ENCODE data around the gene TMEFF2. TPM values are rescaled to one million over a fixed set of nuclear protein-coding genes. Genes with fewer than 3 reads are reported as not detected.

TMEFF2 gene
- total RNA-seq, 4 donors from 2014 or later = 0.20 TPM; not detected in 3

- H3K27me3 ChIP-seq = no peaks in the 10 kb centered on the region
- no peak overlapping the region for H3K27ac ChIP-seq
- ATAC-seq = no peak
- TF ChIP-seq POLR2A (IDR thresholded peaks at IDR 0.05) (no peak), CTCF (IDR thresholded peaks at IDR 0.05 in 4 of 5, conservative IDR thresholded peaks at IDR 0.05 in 1 of 5) (no peak)
- no peaks in the 10 kb centered on the region for H3K9me3 ChIP-seq
- DNase-seq = no peak
- in situ Hi-C loops (cut with MboI; ENCODE audit: low sequenced_read_pairs in 4 of 4) = no loop called here
- H3K4me3 ChIP-seq = no peak overlapping the region
- intact Hi-C loops (cut with DNase I; ENCODE audit: low total_unique reads) = no loop called here
- no peaks in the 10 kb centered on the region for H3K36me3 ChIP-seq
- H3K4me1 ChIP-seq = no peaks in the 10 kb centered on the region
These were observed 20.6 kb upstream of the TMEFF2 start for GRCh38 chr2:192215096-192215877.

- TF ChIP-seq CTCF (IDR thresholded peaks at IDR 0.05 in 4 of 5, conservative IDR thresholded peaks at IDR 0.05 in 1 of 5) = no peak
- TF ChIP-seq POLR2A (IDR thresholded peaks at IDR 0.05) = no peak
- intact Hi-C loops (cut with DNase I; ENCODE audit: low total_unique reads) (no loop called here), in situ Hi-C loops (cut with MboI; ENCODE audit: low sequenced_read_pairs in 4 of 4) (no loop called here)
- DNase-seq (no peak), ATAC-seq (no peak)
- Histone ChIP-seq H3K27me3 (no peaks in the 10 kb centered on the region), H3K36me3 (no peaks in the 10 kb centered on the region), H3K4me1 (no peaks in the 10 kb centered on the region), H3K27ac (no peak overlapping the region), H3K4me3 (no peak overlapping the region), H3K9me3 (no peaks in the 10 kb centered on the region)
These were observed 14.1 kb upstream of the TMEFF2 start for GRCh38 chr2:192208848-192209247.

- no peaks in the 10 kb centered on the region for H3K9me3 ChIP-seq
- in situ Hi-C loops (cut with MboI; ENCODE audit: low sequenced_read_pairs in 4 of 4) = no loop called here
These were observed 11.7 kb upstream of the TMEFF2 start for GRCh38 chr2:192206399-192206798.

GRCh38 chr2:192203876-192204275 lies 9.1 kb upstream of the TMEFF2 start:
- H3K4me1 ChIP-seq = no peaks in the 10 kb centered on the region
- DNase-seq (no peak), ATAC-seq (no peak)
- H3K4me3 ChIP-seq = no peak overlapping the region
- no peaks in the 10 kb centered on the region for H3K9me3 ChIP-seq
- H3K27ac ChIP-seq = no peak overlapping the region
- H3K36me3 ChIP-seq = no peaks in the 10 kb centered on the region
- no peak for TF ChIP-seq CTCF (IDR thresholded peaks at IDR 0.05 in 4 of 5, conservative IDR thresholded peaks at IDR 0.05 in 1 of 5)
- no peak for TF ChIP-seq POLR2A (IDR thresholded peaks at IDR 0.05)
- intact Hi-C loops (cut with DNase I; ENCODE audit: low total_unique reads) = no loop called here
- in situ Hi-C loops (cut with MboI; ENCODE audit: low sequenced_read_pairs in 4 of 4) = no loop called here
- H3K27me3 ChIP-seq = peaks cover 0 to 8% (median 0%) of the 10 kb centered on the region in 3 donors

More at GRCh38 chr2:192206399-192206798, 11.7 kb upstream of the TMEFF2 start:
- H3K27ac ChIP-seq = no peak overlapping the region
- no peak overlapping the region for H3K4me3 ChIP-seq
- TF ChIP-seq CTCF (IDR thresholded peaks at IDR 0.05 in 4 of 5, conservative IDR thresholded peaks at IDR 0.05 in 1 of 5) (no peak), POLR2A (IDR thresholded peaks at IDR 0.05) (no peak)
- H3K4me1 ChIP-seq = no peaks in the 10 kb centered on the region
- no peak for ATAC-seq
- no peaks in the 10 kb centered on the region for H3K36me3 ChIP-seq
- no peak for DNase-seq
- no peaks in the 10 kb centered on the region for H3K27me3 ChIP-seq
- intact Hi-C loops (cut with DNase I; ENCODE audit: low total_unique reads) = no loop called here

All from gastrocnemius medialis (tissue), 4 donors.